Erythroblast (primary cell): ENCODE measurements around the gene CRYBA1.

Experiments
- GATA1 ChIP-seq: IDR thresholded peaks from 2 replicates; pipeline ENCODE4 v1.6.1; 2011; ENCODE audit warnings: low read depth, mild to moderate bottlenecking, control low read depth, low read length, moderate library complexity
- POLR2A ChIP-seq: IDR thresholded peaks from 2 replicates; pipeline ENCODE4 v1.6.1; 2011; ENCODE audit warnings: mild to moderate bottlenecking, low read length

DNA sequence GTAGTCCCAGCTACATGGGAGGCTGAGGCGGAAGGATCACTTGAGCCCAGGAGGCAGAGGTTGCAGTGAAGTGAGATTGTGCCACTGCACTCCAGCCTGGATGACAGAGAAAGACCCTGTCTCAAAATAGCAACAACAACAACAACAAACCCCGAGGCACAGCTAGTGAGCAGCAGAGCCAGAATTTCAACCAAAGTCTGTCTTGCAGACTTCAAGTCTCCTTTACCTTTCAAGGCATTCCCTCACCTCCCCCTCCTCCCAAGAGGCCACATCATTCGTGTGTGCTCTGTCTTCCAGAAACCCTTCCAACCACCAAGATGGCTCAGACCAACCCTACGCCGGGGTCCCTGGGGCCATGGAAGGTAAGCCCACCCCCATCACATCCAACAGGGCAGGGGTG, 2.2 kb downstream of the CRYBA1 start:
- TF ChIP-seq POLR2A (no peak), GATA1 (no peak)
